K562 (cell line): ENCODE measurements around the gene PLXDC2. TPM values are rescaled to one million over a fixed set of nuclear protein-coding genes. Genes with fewer than 3 reads are reported as not detected.

ENCODE experiments used
- ATAC-seq: fragments of 200-7000 bp; cut with Tn5 transposase; 3 replicates; pipeline ENCODE4 v1.9.1; 2020; ENCODE audit warnings: moderate library complexity
- BruUV-seq: library from RNA; stranded (reverse); fragments of 400-500 nt; replicated peaks from 2 replicates; lab custom pipeline; 2021; lab: Mats Ljungman, UMichigan
- CTCF ChIA-PET: fragments of 300-600 bp; formaldehyde crosslinking; extraction: SDS; loops from one replicate; lab custom pipeline; 2021; ENCODE audit warnings: low intra/inter-chr PET ratio; lab: Yijun Ruan, JAX
- POLR2A ChIA-PET: fragments of 300-600, 350-650 bp; sonication (Branson Sonifier 250); formaldehyde crosslinking; extraction: SDS; loops from one replicate; lab custom pipeline; 2021; ENCODE audit warnings: antibody characterized with exemption, inconsistent platforms; lab: Yijun Ruan, JAX
- DNase-seq, 4 experiments: peaks; one replicate each; pipeline versions ENCODE4 v3.0.0 to v3.0.0-alpha.2; 2011 to 2018; ENCODE audit warnings: low spot score in 3 of 4, mixed read lengths in 3 of 4; ENCODE audit errors: extremely low read depth in 1 of 4
- FAIRE-seq: peaks from 2 replicates; lab custom pipeline; 2011; peaks lifted over from hg19 to GRCh38; lab: Jason Lieb, UNC
- H2AFZ ChIP-seq: 2 replicates; pipeline ENCODE4 v1.6.0; 2011; ENCODE audit warnings: low read depth, low read length, control low read depth, inconsistent platforms
- H3K27ac ChIP-seq: fragments of 200-600 bp; 3 replicates; pipeline ENCODE4 v1.8.0; 2011; ENCODE audit warnings: low read depth, mild to moderate bottlenecking, control low read depth, inconsistent platforms, low read length, moderate library complexity, mixed read lengths; ENCODE audit errors: extremely low read depth
- H3K27me3 ChIP-seq, 2 experiments: fragments of 300-600 bp in 1 of 2; 2 replicates in 1 of 2; 3 replicates in 1 of 2; pipeline versions ENCODE4 v1.6.0 to v1.8.0; 2011; ENCODE audit warnings: inconsistent platforms in 2 of 2, low read length in 2 of 2, mild to moderate bottlenecking in 1 of 2, mixed read lengths in 1 of 2, moderate library complexity in 1 of 2; ENCODE audit not compliant: control insufficient read depth in 2 of 2, insufficient read depth in 2 of 2
- H3K36me3 ChIP-seq: fragments of 300-600 bp; 3 replicates; pipeline ENCODE4 v1.8.0; 2011; ENCODE audit warnings: mild to moderate bottlenecking, low read length, inconsistent platforms; ENCODE audit not compliant: control insufficient read depth, insufficient read depth
- H3K4me1 ChIP-seq, 2 experiments: fragments of 200-600 bp in 1 of 2; replicated peaks in 1 of 2; 2 replicates in 1 of 2; 3 replicates in 1 of 2; pipeline versions ENCODE4 v1.5.1 to v1.8.0; 2011; ENCODE audit warnings: inconsistent platforms in 2 of 2, low read length in 2 of 2, mild to moderate bottlenecking in 1 of 2, mixed read lengths in 1 of 2, moderate library complexity in 1 of 2; ENCODE audit not compliant: control insufficient read depth in 2 of 2, insufficient read depth in 2 of 2
- H3K4me2 ChIP-seq: 2 replicates; pipeline ENCODE4 v1.6.1; 2011; ENCODE audit warnings: low read length, control low read depth, inconsistent platforms, mixed read lengths; ENCODE audit not compliant: insufficient read depth
- H3K4me3 ChIP-seq: fragments of 200-600 bp; sonication (generic), shearing (Covaris generic); 2 replicates; pipeline ENCODE4 v1.5.1; 2016; ENCODE audit warnings: control low read depth, inconsistent platforms
- H3K79me2 ChIP-seq: fragments of 200-600 bp; 3 replicates; pipeline ENCODE4 v1.8.0; 2011; ENCODE audit warnings: low read length, inconsistent platforms; ENCODE audit not compliant: control insufficient read depth, insufficient read depth
- H3K9ac ChIP-seq, 2 experiments: 2 replicates each; pipeline versions ENCODE4 v1.6.0 to v1.6.1; 2011; ENCODE audit warnings: low read depth in 2 of 2, low read length in 2 of 2, control low read depth in 1 of 2, inconsistent platforms in 1 of 2, mild to moderate bottlenecking in 1 of 2, mixed read lengths in 1 of 2; ENCODE audit not compliant: insufficient read depth in 1 of 2
- H3K9me1 ChIP-seq: one replicate; pipeline ENCODE4 v1.6.0; 2011; ENCODE audit warnings: inconsistent platforms, mild to moderate bottlenecking, low read length, moderate library complexity; ENCODE audit not compliant: control insufficient read depth, insufficient read depth
- H3K9me3 ChIP-seq: replicated peaks from 2 replicates; pipeline ENCODE4 v1.5.1; 2011; ENCODE audit warnings: low read depth, low read length, inconsistent platforms; ENCODE audit not compliant: control insufficient read depth, insufficient read depth
- H4K20me1 ChIP-seq: replicated peaks from 2 replicates; pipeline ENCODE4 v1.6.1; 2011; ENCODE audit warnings: low read length, inconsistent platforms, mixed read lengths; ENCODE audit not compliant: control insufficient read depth, insufficient read depth
- CBFB ChIP-seq: sonication (generic); formaldehyde crosslinking; IDR thresholded peaks from 2 replicates; pipeline ENCODE4 v1.4.0; 2020; ENCODE audit warnings: mild to moderate bottlenecking, missing genetic modification reagents
- ELK1 ChIP-seq: sonication (generic); formaldehyde crosslinking; IDR thresholded peaks from 2 replicates; pipeline ENCODE4 v1.8.1; 2022; ENCODE audit warnings: missing genetic modification reagents
- FUS ChIP-seq: fragments of 200-400 bp; formaldehyde crosslinking; optimal IDR thresholded peaks from 2 replicates; pipeline ENCODE3; 2017; ENCODE audit warnings: low read depth, low read length
- MYBL2 ChIP-seq, 2 experiments: fragments of 450-650 bp in 1 of 2; sonication (generic) in 1 of 2; formaldehyde crosslinking in 1 of 2; IDR thresholded peaks; 2 replicates each; pipeline versions ENCODE4 v1.6.1 to v1.8.1; 2017 to 2022; ENCODE audit warnings: borderline replicate concordance in 1 of 2, inconsistent platforms in 1 of 2, low read depth in 1 of 2, mild to moderate bottlenecking in 1 of 2, missing genetic modification reagents in 1 of 2, moderate library complexity in 1 of 2
- NFATC3 ChIP-seq: fragments of 450-650 bp; IDR thresholded peaks from 2 replicates; pipeline ENCODE4 v1.6.1; 2017; ENCODE audit warnings: mild to moderate bottlenecking
- PRMT5 ChIP-seq: sonication (generic); formaldehyde crosslinking; IDR thresholded peaks from 2 replicates; pipeline ENCODE4 v1.5.0; 2020; ENCODE audit warnings: missing genetic modification reagents
- SIRT6 ChIP-seq: IDR thresholded peaks from one replicate; pipeline ENCODE4 v1.6.1; 2012; ENCODE audit warnings: low read depth, mild to moderate bottlenecking, control low read depth, inconsistent platforms, low read length, moderate library complexity
- SMAD4 ChIP-seq: fragments of 250-450 bp; sonication (Bioruptor Pico); conservative IDR thresholded peaks from 2 replicates; pipeline ENCODE4 v1.8.0; 2021; ENCODE audit warnings: inconsistent platforms, mild to moderate bottlenecking, moderate library complexity
- TAF1 ChIP-seq: IDR thresholded peaks from 2 replicates; pipeline ENCODE4 v1.6.1; 2011; ENCODE audit warnings: mild to moderate bottlenecking, low read length, moderate library complexity; ENCODE audit not compliant: insufficient read depth, control insufficient read depth, severe bottlenecking; ENCODE audit errors: extremely low read depth
- TAL1 ChIP-seq: fragments of 450-650 bp; IDR thresholded peaks from 2 replicates; pipeline ENCODE4 v1.6.1; 2016; ENCODE audit warnings: mild to moderate bottlenecking
- THRB ChIP-seq: fragments of 450-650 bp; formaldehyde crosslinking; conservative IDR thresholded peaks from 2 replicates; pipeline ENCODE4 v1.4.0; 2022; ENCODE audit warnings: mild to moderate bottlenecking, missing genetic modification characterization
- ZBED1 ChIP-seq: IDR thresholded peaks from 2 replicates; pipeline ENCODE4 v1.6.1; 2014
- ZC3H4 ChIP-seq: sonication (generic); formaldehyde crosslinking; IDR thresholded peaks from 2 replicates; pipeline ENCODE4 v1.9.0; 2021; ENCODE audit warnings: missing genetic modification reagents, borderline replicate concordance
- ZNF140 ChIP-seq: fragments of 250-450 bp; sonication (Bioruptor Pico); IDR thresholded peaks from 2 replicates; pipeline ENCODE4 v1.8.0; 2021; ENCODE audit warnings: moderate library complexity, mild to moderate bottlenecking, inconsistent platforms
- ZNF232 ChIP-seq: sonication (generic); formaldehyde crosslinking; IDR thresholded peaks from 2 replicates; pipeline ENCODE4 v1.8.0; 2022; ENCODE audit warnings: mild to moderate bottlenecking, missing genetic modification reagents
- ZNF431 ChIP-seq: sonication (generic); formaldehyde crosslinking; IDR thresholded peaks from 2 replicates; pipeline ENCODE4 v1.8.0; 2022; ENCODE audit warnings: mild to moderate bottlenecking, missing genetic modification reagents
- ZNF717 ChIP-seq: fragments of 250-450 bp; sonication (Bioruptor Pico); IDR thresholded peaks from 2 replicates; pipeline ENCODE4 v1.5.0; 2021
- ZSCAN32 ChIP-seq: fragments of 450-650 bp; formaldehyde crosslinking; IDR thresholded peaks from 2 replicates; pipeline ENCODE4 v1.4.0; 2020; ENCODE audit warnings: mild to moderate bottlenecking, moderate library complexity
- WGBS: fragments of 100-300 bp; shearing (Covaris generic); methylation state at CpG from one replicate; pipeline ENCODE4 v1.1.6; 2016; ENCODE audit warnings: low coverage, mixed read lengths; ENCODE audit not compliant: insufficient coverage; ENCODE audit errors: missing lambda C conversion rate; 5-methylcytosine and 5-hydroxymethylcytosine counted together
- in situ Hi-C: fragments of 300-500 bp; cut with MboI; formaldehyde crosslinking; loops from 4 replicates; pipeline ENCODE4 v1.15.0; 2018; ENCODE audit warnings: inconsistent platforms, mixed read lengths
- intact Hi-C: fragments of 100-400 bp; cut with micrococcal nuclease; formaldehyde crosslinking; loops from 2 replicates; pipeline ENCODE4 v1.14.2; 2022
- polyA plus RNA-seq, 8 experiments: library from polyadenylated mRNA; depleted of rRNA in 4 of 8; stranded (reverse) in 5 of 8; unstranded in 3 of 8; fragments of >200 nt; fragmentation: Nextera tagmentation in 2 of 8; fragmentation: Illumina TruSeq in 1 of 8; extraction: Ambion mirVana in 2 of 8; extraction: Trizol in 1 of 8; gene quantifications; 2 replicates each; pipeline versions ENCODE4 v1.2.1 to v1.2.3, GENCODE V29; 2011 to 2014; ENCODE audit warnings: inconsistent platforms in 1 of 8, missing spikeins in 1 of 8
- total RNA-seq, 7 experiments: library from RNA; depleted of rRNA in 6 of 7; stranded (reverse); fragments of >200 nt in 6 of 7; fragmentation: Illumina TruSeq in 2 of 7; extraction: Trizol in 2 of 7; gene quantifications; 2 replicates each; pipeline versions ENCODE4 v1.2.1 to v1.2.3, GENCODE V29; 2011 to 2021; ENCODE audit warnings: low replicate concordance in 1 of 7

The PLXDC2 gene
- total and polyA plus RNA-seq, 9 of the 15 experiments (the other 6 are each of a cell fraction or from before 2014, with no cell fraction given) = 0.01 to 0.33 (median 0.10) TPM; not detected in 3

- intact Hi-C loops = no loop called here
- WGBS = 1% methylated on average over 4 of the region's 4 CpGs
- no TSS peak for BruUV-seq
These were observed 76.0 kb downstream of the PLXDC2 start for GRCh38 chr10:19892270-19892669.

More at GRCh38 chr10:19892270-19892669, 76.0 kb downstream of the PLXDC2 start:
- Histone ChIP-seq H3K9me3 (no peaks in the 10 kb centered on the region), H3K27me3 (no peaks in the 10 kb centered on the region), H3K27ac (no peak overlapping the region), H3K79me2 (no peaks in the 10 kb centered on the region), H3K4me1 (no peaks in the 10 kb centered on the region), H3K9ac (no peak overlapping the region), H3K9me1 (no peaks in the 10 kb centered on the region), H2AFZ (no peak overlapping the region), H4K20me1 (no peaks in the 10 kb centered on the region), H3K4me3 (no peak overlapping the region), H3K4me2 (no peak overlapping the region), H3K36me3 (no peaks in the 10 kb centered on the region)
- in situ Hi-C loops = no loop called here
- no peak for TF ChIP-seq ZBED1
- TF ChIP-seq PRMT5 (CRISPR knock-in tag) = no peak
- no peak for TF ChIP-seq ZNF431 (CRISPR knock-in tag)
- TF ChIP-seq CBFB (CRISPR knock-in tag) = no peak
- TF ChIP-seq SIRT6 = no peak
- TF ChIP-seq TAF1 = no peak
- TF ChIP-seq FUS = no peak
- no peak for TF ChIP-seq ZNF140
- TF ChIP-seq THRB = no peak
- TF ChIP-seq TAL1 = no peak
- no peak for TF ChIP-seq ZC3H4 (CRISPR knock-in tag)
- TF ChIP-seq ZSCAN32 (CRISPR knock-in tag) = no peak
- TF ChIP-seq ZNF232 (CRISPR knock-in tag) = no peak
- TF ChIP-seq NFATC3 = no peak
- no peak for TF ChIP-seq SMAD4 (CRISPR knock-in tag)
- TF ChIP-seq ELK1 (CRISPR knock-in tag) = no peak
- TF ChIP-seq ZNF717 (CRISPR knock-in tag) = no peak
- no peak for TF ChIP-seq MYBL2 (IDR thresholded peaks at IDR 0.05; ENCODE audit: low read depth)
- TF ChIP-seq MYBL2 (CRISPR knock-in tag; IDR thresholded peaks at IDR 0.05; ENCODE audit: borderline replicate concordance) = no peak
- DNase-seq (no peak), FAIRE-seq (no peak), ATAC-seq (no peak)
- CTCF ChIA-PET = no interaction called here
- POLR2A ChIA-PET = interaction anchor here (0.7 kb wide), 1 partner anchor 31 kb away, joined by 3 read pairs; no protein-coding TSS in a partner anchor
